ENCODE measurements around the gene NTM. TPM values are rescaled to one million over a fixed set of nuclear protein-coding genes. Genes with fewer than 3 reads are reported as not detected.

Gene NTM
- total and polyA plus RNA-seq, 2 donors (not counting 3 experiments of a cell fraction or from before 2014, with no cell fraction given) = 1.00 to 1.1 TPM

GRCh38 chr11:131695889-131696429 lies 325.5 kb downstream of the NTM start:
- dilution Hi-C loops (cut with MboI; ENCODE audit: extremely low pct_ligation_motif_present, low sequenced_read_pairs) = no loop called here
- Histone ChIP-seq H3K36me3 (ENCODE audit: control insufficient read depth in 2 of 2, extremely low read depth in 1 of 2, insufficient read depth in 2 of 2, low read length in 2 of 2) (no peaks in the 10 kb centered on the region), H3K79me2 (ENCODE audit: control insufficient read depth, insufficient read depth, low read length) (no peaks in the 10 kb centered on the region), H3K9ac (replicated peaks; ENCODE audit: extremely low read depth, insufficient read depth, low read length) (no peak overlapping the region), H3K4me3 (replicated peaks in 1 of 3; ENCODE audit: insufficient read depth in 1 of 3, low read depth in 1 of 3, low read length in 3 of 3) (no peak overlapping the region), H3K27ac (ENCODE audit: insufficient read depth, low read depth, low read length) (no peak overlapping the region), H3K9me1 (replicated peaks; ENCODE audit: control insufficient read depth, extremely low read depth, insufficient read depth, low read length) (no peaks in the 10 kb centered on the region), H3K9me3 (replicated peaks; ENCODE audit: control insufficient read depth, insufficient read depth, low read length) (no peaks in the 10 kb centered on the region), H3K4me2 (ENCODE audit: insufficient read depth, low read length) (no peak overlapping the region), H4K20me1 (replicated peaks; ENCODE audit: control insufficient read depth, extremely low read depth, insufficient read depth, low read length) (no peaks in the 10 kb centered on the region), H3K27me3 (ENCODE audit: control insufficient read depth in 2 of 2, insufficient read depth in 2 of 2, low read length in 2 of 2) (peaks cover 0 to 2% of the 10 kb centered on the region in 2 experiments), H2AFZ (ENCODE audit: low read depth, low read length) (no peak overlapping the region), H3K4me1 (ENCODE audit: control insufficient read depth, extremely low read depth, insufficient read depth, low read length) (no peaks in the 10 kb centered on the region)
- intact Hi-C loops (cut with micrococcal nuclease) = loop anchor here (1.0 to 2.0 kb wide), 3 partner anchors 52 to 333 kb away; no protein-coding TSS in a partner anchor
- CTCF ChIA-PET = interaction anchor here (0.6 to 10.9 kb wide), 14 partner anchors 8 to 1368 kb away, joined by 3 to 263 read pairs (median 15); no protein-coding TSS in a partner anchor
- DNase-seq (ENCODE audit: low read depth, low spot score) (no peak), FAIRE-seq (no peak)
- no TSS peak for BruUV-seq (replicated peaks)
- TF ChIP-seq FOS (IDR thresholded peaks at IDR 0.05; ENCODE audit: borderline replicate concordance, insufficient read depth, low read length) (no peak), GATA2 (IDR thresholded peaks at IDR 0.05; ENCODE audit: insufficient read depth, insufficient read length, low read depth, low read length) (no peak), JUN (IDR thresholded peaks at IDR 0.05; ENCODE audit: borderline replicate concordance, insufficient read depth, insufficient read length, low read depth) (no peak), POLR2A (IDR thresholded peaks at IDR 0.05; ENCODE audit: low read depth, low read length) (no peak), EZH2 (IDR thresholded peaks at IDR 0.05; ENCODE audit: borderline replicate concordance, low read depth, low read length, severe bottlenecking) (no peak), CTCF (IDR thresholded peaks at IDR 0.05; ENCODE audit: extremely low read depth in 1 of 2, insufficient read depth in 1 of 2, low read depth in 1 of 2, low read length in 2 of 2) (no peak), MAX (IDR thresholded peaks at IDR 0.05; ENCODE audit: insufficient read depth, insufficient read length) (no peak)
- POLR2A ChIA-PET = no interaction called here

Measured in endothelial cell of umbilical vein (primary cell).